Sigmoid colon (tissue), 3 donors: Measurements from ENCODE around the gene TRANK1.

ENCODE experiments used
- CTCF ChIP-seq, 4 experiments: fragments of 450-650 bp in 3 of 4; fragments of 200-600 bp in 1 of 4; IDR thresholded peaks; one replicate each; pipeline ENCODE4 v1.5.1; 2016 to 2019; ENCODE audit warnings: antibody characterized with exemption in 4 of 4, mild to moderate bottlenecking in 3 of 4, moderate library complexity in 2 of 4
- POLR2A ChIP-seq, 2 donors: fragments of 450-650 bp; IDR thresholded peaks; one replicate each; pipeline ENCODE4 v1.6.1; 2016; ENCODE audit warnings: antibody characterized with exemption in 2 of 2, mild to moderate bottlenecking in 2 of 2, moderate library complexity in 2 of 2

DNA sequence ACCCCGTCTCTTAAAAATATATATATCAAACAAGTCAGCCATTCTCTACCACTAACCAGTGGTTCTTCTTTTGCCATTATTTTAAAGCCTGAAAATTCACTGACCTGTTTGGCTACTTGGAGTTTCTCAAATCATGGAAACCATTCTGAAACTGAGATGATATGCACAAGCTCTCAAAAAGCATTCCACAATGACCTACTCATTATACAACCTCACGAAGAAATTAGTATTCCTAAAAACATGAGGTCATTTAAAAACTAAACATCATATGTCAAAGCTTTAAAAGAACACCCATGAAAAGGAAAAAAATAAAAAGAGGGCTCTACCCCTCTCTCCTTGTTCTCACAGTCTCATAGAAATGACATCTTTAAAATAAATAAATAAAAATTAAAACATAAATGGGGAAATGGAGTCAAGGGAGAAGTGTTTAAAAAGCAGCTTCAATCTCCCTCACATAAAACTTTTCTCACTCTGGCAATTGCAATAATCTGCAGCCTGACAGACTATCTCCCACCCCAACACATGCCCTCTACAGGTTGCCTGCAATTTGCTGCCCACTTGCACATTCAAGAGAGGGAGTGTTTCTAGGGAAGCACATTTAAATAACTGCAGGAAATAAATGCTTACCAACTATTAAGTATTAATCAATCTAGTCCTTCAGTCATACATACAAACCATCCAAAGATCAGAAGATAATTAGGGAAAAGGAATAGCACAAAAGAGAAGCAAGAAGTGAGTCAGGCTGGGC, 73.3 kb downstream of the TRANK1 start:
- TF ChIP-seq CTCF (IDR thresholded peaks at IDR 0.05) (no peak), POLR2A (IDR thresholded peaks at IDR 0.05) (no peak)
